ENCODE measurements around the gene EIPR1. TPM values are rescaled to one million over a fixed set of nuclear protein-coding genes. Genes with fewer than 3 reads are reported as not detected.

Gene EIPR1
- total and polyA plus RNA-seq, 4 donors = 12.0 to 26.8 (median 23.4) TPM

GRCh38 chr2:3179208-3179607 is 198.4 kb downstream of the EIPR1 start:
- no peak overlapping the region for H3K9ac ChIP-seq (ENCODE audit: insufficient read depth in 1 of 2, low read length in 2 of 2)
- DNase-seq (no peak), ATAC-seq (ENCODE audit: insufficient read depth, low FRiP score) (no peak)
- H3K9me3 ChIP-seq (ENCODE audit: control insufficient read depth in 4 of 4, insufficient read depth in 3 of 4, low read length in 3 of 4) = peaks cover 0 to 4% (median 1%) of the 10 kb centered on the region in 4 donors
- 90 to 91% methylated on average over 17 of the region's 17 CpGs for WGBS, 2 donors
- no peak overlapping the region for H3K4me3 ChIP-seq
- H3K27ac ChIP-seq (ENCODE audit: low read depth in 1 of 2, low read length in 1 of 2) = no peak overlapping the region
- H3K27me3 ChIP-seq (ENCODE audit: control insufficient read depth in 3 of 3, insufficient read depth in 3 of 3, low read length in 2 of 3) = no peaks in the 10 kb centered on the region
- peaks cover 0 to 4% (median 0%) of the 10 kb centered on the region in 5 donors for H3K4me1 ChIP-seq (ENCODE audit: control insufficient read depth in 5 of 5, insufficient read depth in 5 of 5, low read length in 5 of 5)
- peaks cover 0 to 2% (median 0%) of the 10 kb centered on the region in 4 donors for H3K36me3 ChIP-seq (ENCODE audit: control insufficient read depth in 4 of 4, insufficient read depth in 4 of 4, low read length in 4 of 4)
- TF ChIP-seq CTCF (IDR thresholded peaks at IDR 0.05; ENCODE audit: control extremely low read depth, extremely low read depth) = no peak

GRCh38 chr2:3178578-3179031 is 199.0 kb downstream of the EIPR1 start:
- ATAC-seq (ENCODE audit: insufficient read depth, low FRiP score) (no peak), DNase-seq (no peak)
- Histone ChIP-seq H3K9me3 (ENCODE audit: control insufficient read depth in 4 of 4, insufficient read depth in 3 of 4, low read length in 3 of 4) (peaks cover 0 to 4% (median 1%) of the 10 kb centered on the region in 4 donors), H3K27me3 (ENCODE audit: control insufficient read depth in 3 of 3, insufficient read depth in 3 of 3, low read length in 2 of 3) (no peaks in the 10 kb centered on the region), H3K9ac (ENCODE audit: insufficient read depth in 1 of 2, low read length in 2 of 2) (no peak overlapping the region), H3K4me3 (no peak overlapping the region), H3K4me1 (ENCODE audit: control insufficient read depth in 5 of 5, insufficient read depth in 5 of 5, low read length in 5 of 5) (peaks cover 0 to 4% (median 0%) of the 10 kb centered on the region in 5 donors), H3K27ac (ENCODE audit: low read depth in 1 of 2, low read length in 1 of 2) (no peak overlapping the region), H3K36me3 (ENCODE audit: control insufficient read depth in 4 of 4, insufficient read depth in 4 of 4, low read length in 4 of 4) (peaks cover 0 to under 1% (median 0%) of the 10 kb centered on the region in 4 donors)
- 90% methylated on average over 7 of the region's 7 CpGs for whole genome bisulfite sequencing, 2 donors
- no peak for TF ChIP-seq CTCF (IDR thresholded peaks at IDR 0.05; ENCODE audit: control extremely low read depth, extremely low read depth)

- peaks cover 0 to under 1% (median 0%) of the 10 kb centered on the region in 4 donors for H3K36me3 ChIP-seq (ENCODE audit: control insufficient read depth in 4 of 4, insufficient read depth in 4 of 4, low read length in 4 of 4)
- 89 to 93% methylated on average over 10 of the region's 10 CpGs for WGBS, 2 donors
- H3K4me3 ChIP-seq = no peak overlapping the region
- no peak for DNase-seq
- H3K27me3 ChIP-seq (ENCODE audit: control insufficient read depth in 3 of 3, insufficient read depth in 3 of 3, low read length in 2 of 3) = no peaks in the 10 kb centered on the region
- H3K4me1 ChIP-seq (ENCODE audit: control insufficient read depth in 5 of 5, insufficient read depth in 5 of 5, low read length in 5 of 5) = peaks cover 0 to 4% (median 0%) of the 10 kb centered on the region in 5 donors
- H3K9ac ChIP-seq (ENCODE audit: insufficient read depth in 1 of 2, low read length in 2 of 2) = no peak overlapping the region
- TF ChIP-seq CTCF (IDR thresholded peaks at IDR 0.05; ENCODE audit: control extremely low read depth, extremely low read depth) = no peak
- no peak for ATAC-seq (ENCODE audit: insufficient read depth, low FRiP score)
- peaks cover 0 to 4% (median 1%) of the 10 kb centered on the region in 4 donors for H3K9me3 ChIP-seq (ENCODE audit: control insufficient read depth in 4 of 4, insufficient read depth in 3 of 4, low read length in 3 of 4)
- no peak overlapping the region for H3K27ac ChIP-seq (ENCODE audit: low read depth in 1 of 2, low read length in 1 of 2)
These were observed 199.6 kb downstream of the EIPR1 start for GRCh38 chr2:3177891-3178577.
